Fibroblast of the aortic adventitia (primary cell): ENCODE measurements around the gene SORBS1. TPM values are rescaled to one million over a fixed set of nuclear protein-coding genes. Genes with fewer than 3 reads are reported as not detected.
A peak's percentile ranks its signal among the peaks of the same experiment; 100 is the strongest.

Experiments
- DNase-seq: peaks from one replicate; pipeline ENCODE4 v3.0.0-alpha.2; 2010; ENCODE audit warnings: low read depth
- H3K4me3 ChIP-seq: 2 replicates; pipeline ENCODE4 v1.5.1; 2011; ENCODE audit warnings: low read depth, mild to moderate bottlenecking, control low read depth, low read length, moderate library complexity
- total RNA-seq: library from RNA; depleted of rRNA; stranded (reverse); fragments of >200 nt; gene quantifications from 2 replicates; pipeline ENCODE4 v1.2.3, GENCODE V29; 2012; ENCODE audit warnings: low replicate concordance
- TF ChIP-seq, protein P1 (sequence below): IDR thresholded peaks from 2 replicates; pipeline ENCODE4 v1.5.1; 2011; ENCODE audit warnings: mild to moderate bottlenecking, low read length, control low read depth, inconsistent platforms; ENCODE audit not compliant: insufficient read depth

The SORBS1 gene
- total RNA-seq, 1 donor: 0.36 TPM

DNA sequence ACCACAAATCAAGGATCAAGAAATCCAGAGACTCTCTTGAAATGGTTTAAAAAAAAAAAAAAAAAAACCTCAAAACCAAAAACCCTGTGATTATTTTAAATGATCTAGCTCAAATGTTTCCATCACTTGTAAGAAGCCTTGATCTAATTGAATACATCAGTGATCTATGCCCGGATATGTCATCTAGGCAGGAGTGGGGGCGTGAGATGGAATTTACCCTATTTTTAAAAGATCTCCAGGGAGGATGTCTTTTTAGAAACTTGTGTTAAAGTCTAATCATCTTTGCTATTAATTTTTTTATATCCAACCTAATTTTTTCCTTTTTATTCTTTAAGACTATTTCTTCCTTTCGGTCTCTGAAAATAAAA lies 169.0 kb downstream of the SORBS1 start:
- TF ChIP-seq, protein P1, sequence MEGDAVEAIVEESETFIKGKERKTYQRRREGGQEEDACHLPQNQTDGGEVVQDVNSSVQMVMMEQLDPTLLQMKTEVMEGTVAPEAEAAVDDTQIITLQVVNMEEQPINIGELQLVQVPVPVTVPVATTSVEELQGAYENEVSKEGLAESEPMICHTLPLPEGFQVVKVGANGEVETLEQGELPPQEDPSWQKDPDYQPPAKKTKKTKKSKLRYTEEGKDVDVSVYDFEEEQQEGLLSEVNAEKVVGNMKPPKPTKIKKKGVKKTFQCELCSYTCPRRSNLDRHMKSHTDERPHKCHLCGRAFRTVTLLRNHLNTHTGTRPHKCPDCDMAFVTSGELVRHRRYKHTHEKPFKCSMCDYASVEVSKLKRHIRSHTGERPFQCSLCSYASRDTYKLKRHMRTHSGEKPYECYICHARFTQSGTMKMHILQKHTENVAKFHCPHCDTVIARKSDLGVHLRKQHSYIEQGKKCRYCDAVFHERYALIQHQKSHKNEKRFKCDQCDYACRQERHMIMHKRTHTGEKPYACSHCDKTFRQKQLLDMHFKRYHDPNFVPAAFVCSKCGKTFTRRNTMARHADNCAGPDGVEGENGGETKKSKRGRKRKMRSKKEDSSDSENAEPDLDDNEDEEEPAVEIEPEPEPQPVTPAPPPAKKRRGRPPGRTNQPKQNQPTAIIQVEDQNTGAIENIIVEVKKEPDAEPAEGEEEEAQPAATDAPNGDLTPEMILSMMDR: no peak
- H3K4me3 ChIP-seq: no peak overlapping the region
- DNase-seq: no peak

- H3K4me3 ChIP-seq: no peak overlapping the region
- peak; percentile 27 for DNase-seq
- TF ChIP-seq, protein P1: peak; percentile 24
These were observed 169.5 kb downstream of the SORBS1 start for GRCh38 chr10:95391581-95392216.

- TF ChIP-seq, protein P1: no peak
- H3K4me3 ChIP-seq: no peak overlapping the region
These were observed 170.0 kb downstream of the SORBS1 start for GRCh38 chr10:95391164-95391563.

GRCh38 chr10:95389982-95390381 lies 171.2 kb downstream of the SORBS1 start:
- TF ChIP-seq, protein P1: no peak
- no peak overlapping the region for H3K4me3 ChIP-seq
- DNase-seq: no peak

More at GRCh38 chr10:95391164-95391563, 170.0 kb downstream of the SORBS1 start:
- no peak for DNase-seq

DNA sequence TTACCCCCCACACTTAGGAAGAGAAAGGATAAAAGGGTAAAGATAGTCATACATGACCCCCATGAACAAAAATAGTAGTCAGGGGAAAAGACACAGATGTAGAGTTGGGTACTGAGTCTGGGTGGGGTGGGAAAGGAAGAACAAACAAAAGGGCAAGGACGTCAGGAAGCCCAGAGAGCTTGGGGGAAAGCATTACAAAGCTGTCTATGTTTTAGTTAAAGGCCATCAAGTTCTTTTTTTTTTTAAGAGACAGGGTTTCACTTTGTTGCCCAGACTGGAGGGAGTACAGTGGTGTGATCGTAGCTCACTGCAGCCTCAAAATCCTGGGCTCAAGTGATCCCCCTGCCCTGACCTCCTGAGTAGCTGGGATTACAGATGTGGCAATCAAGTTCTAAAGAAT lies 172.0 kb downstream of the SORBS1 start:
- no peak for DNase-seq
- TF ChIP-seq, protein P1: no peak
- no peak overlapping the region for H3K4me3 ChIP-seq

- no peak for DNase-seq
- H3K4me3 ChIP-seq: no peak overlapping the region
- TF ChIP-seq, protein P1: no peak
These were observed 172.6 kb downstream of the SORBS1 start for GRCh38 chr10:95388539-95388938.

- no peak overlapping the region for H3K4me3 ChIP-seq
- DNase-seq: no peak
- TF ChIP-seq, protein P1: no peak
These were observed 173.1 kb downstream of the SORBS1 start for GRCh38 chr10:95388109-95388471.
